ENCODE measurements around the gene RNF145.

DNA sequence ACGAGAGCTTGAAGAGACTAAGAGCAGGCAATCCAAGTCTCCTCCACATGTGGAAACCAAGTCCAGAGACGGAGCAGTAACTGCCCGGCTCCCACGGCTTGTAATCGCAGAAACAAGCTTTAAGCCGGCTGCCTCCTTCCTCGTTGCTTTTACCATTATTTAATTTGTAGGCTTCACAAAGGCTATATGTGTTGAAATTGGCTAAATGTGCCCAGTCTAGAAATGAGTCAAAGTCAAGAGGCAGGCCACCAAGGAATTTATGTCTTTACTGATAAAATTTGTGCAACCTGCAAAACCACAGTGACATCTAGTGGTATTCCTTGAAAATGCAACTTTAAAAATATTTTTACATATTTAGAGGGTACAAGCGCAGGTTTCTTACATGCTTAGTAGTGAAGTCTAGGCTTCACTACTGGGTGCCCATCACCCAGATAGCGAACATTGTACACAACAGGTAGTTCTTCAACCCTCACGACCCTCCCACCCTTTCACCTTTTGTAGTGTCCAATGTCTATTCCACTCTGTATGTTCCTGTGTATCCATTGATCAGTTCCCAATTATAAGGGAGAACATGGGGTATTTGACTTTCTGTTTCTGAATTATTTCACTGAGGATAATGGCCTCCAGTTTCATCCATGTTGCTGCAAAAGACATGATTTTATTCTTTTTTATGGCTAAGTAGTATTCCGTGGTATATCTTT lies 76.2 kb downstream of the RNF145 start:
- TF ChIP-seq POLR2A (IDR thresholded peaks at IDR 0.05) (no peak), EP300 (IDR thresholded peaks at IDR 0.05) (no peak), POLR2AphosphoS5 (IDR thresholded peaks at IDR 0.05) (peak in 1 of 3 donors; percentile 36)
- TF ChIP-seq, protein P1, sequence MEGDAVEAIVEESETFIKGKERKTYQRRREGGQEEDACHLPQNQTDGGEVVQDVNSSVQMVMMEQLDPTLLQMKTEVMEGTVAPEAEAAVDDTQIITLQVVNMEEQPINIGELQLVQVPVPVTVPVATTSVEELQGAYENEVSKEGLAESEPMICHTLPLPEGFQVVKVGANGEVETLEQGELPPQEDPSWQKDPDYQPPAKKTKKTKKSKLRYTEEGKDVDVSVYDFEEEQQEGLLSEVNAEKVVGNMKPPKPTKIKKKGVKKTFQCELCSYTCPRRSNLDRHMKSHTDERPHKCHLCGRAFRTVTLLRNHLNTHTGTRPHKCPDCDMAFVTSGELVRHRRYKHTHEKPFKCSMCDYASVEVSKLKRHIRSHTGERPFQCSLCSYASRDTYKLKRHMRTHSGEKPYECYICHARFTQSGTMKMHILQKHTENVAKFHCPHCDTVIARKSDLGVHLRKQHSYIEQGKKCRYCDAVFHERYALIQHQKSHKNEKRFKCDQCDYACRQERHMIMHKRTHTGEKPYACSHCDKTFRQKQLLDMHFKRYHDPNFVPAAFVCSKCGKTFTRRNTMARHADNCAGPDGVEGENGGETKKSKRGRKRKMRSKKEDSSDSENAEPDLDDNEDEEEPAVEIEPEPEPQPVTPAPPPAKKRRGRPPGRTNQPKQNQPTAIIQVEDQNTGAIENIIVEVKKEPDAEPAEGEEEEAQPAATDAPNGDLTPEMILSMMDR (IDR thresholded peaks at IDR 0.05), result peak in 5 of 7 experiments; percentile 49 to 79 (median 66)
